Measurements from ENCODE around the gene HBG2. TPM values are rescaled to one million over a fixed set of nuclear protein-coding genes. Genes with fewer than 3 reads are reported as not detected.

The HBG2 gene
- total and polyA plus RNA-seq, 2 of the 4 experiments (the other 2 are of a cell fraction), result 0.54 TPM; not detected in 1

DNA sequence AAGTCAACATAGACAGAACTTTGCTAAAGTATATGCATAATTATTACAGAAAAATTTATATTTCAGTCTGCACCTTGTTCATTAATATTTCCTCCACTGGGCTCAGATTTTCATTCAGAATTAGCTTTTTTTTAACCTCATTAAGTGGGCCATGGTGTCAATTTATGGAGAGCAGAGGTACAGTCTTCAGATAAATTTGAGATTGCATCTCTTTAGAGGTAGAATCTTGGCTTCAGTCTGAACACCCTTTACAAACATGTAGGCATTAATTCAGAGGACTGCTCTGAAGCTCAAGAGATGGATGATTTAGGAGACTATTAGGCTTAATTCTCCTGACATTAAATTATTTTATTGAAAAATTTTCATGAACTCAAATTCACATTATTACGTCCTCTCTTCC, 24.3 kb downstream of the HBG2 start:
- Histone ChIP-seq H3K27ac (ENCODE audit: insufficient read depth, low read length) (no peak overlapping the region), H3K9me1 (ENCODE audit: insufficient read depth, low read length) (peaks cover 6% of the 10 kb centered on the region; the same call in 1 of the 2 replicates), H3K4me3 (ENCODE audit: insufficient read depth, low read depth, low read length) (no peak overlapping the region), H3K23ac (ENCODE audit: low read depth, low read length) (no peak overlapping the region), H3K79me1 (ENCODE audit: low read depth in 1 of 2, low read length in 2 of 2) (no peaks in the 10 kb centered on the region), H3K27me3 (ENCODE audit: control insufficient read depth, insufficient read depth, low read length) (no peaks in the 10 kb centered on the region), H2BK15ac (ENCODE audit: low read depth, low read length) (no peak overlapping the region), H3K18ac (ENCODE audit: low read depth, low read length) (no peak overlapping the region), H3K9me3 (ENCODE audit: control insufficient read depth, insufficient read depth, low read length) (no peaks in the 10 kb centered on the region), H3K14ac (replicated peaks; ENCODE audit: low read depth, low read length) (no peak overlapping the region), H4K20me1 (ENCODE audit: insufficient read depth, low read length) (no peaks in the 10 kb centered on the region), H4K5ac (ENCODE audit: low read depth, low read length) (no peak overlapping the region), H3K56ac (ENCODE audit: extremely low read depth, insufficient read depth, low read length) (no peak overlapping the region), H2BK20ac (ENCODE audit: low read depth, low read length) (no peak overlapping the region), H3K36me3 (ENCODE audit: control insufficient read depth, insufficient read depth, low read length) (no peaks in the 10 kb centered on the region), H2AFZ (replicated peaks; ENCODE audit: low read length, poor library complexity) (no peak overlapping the region), H3K9ac (ENCODE audit: low read depth, low read length) (no peak overlapping the region), H2BK5ac (ENCODE audit: low read depth, low read length, poor library complexity, severe bottlenecking) (peak overlapping the region; percentile 29), H2BK120ac (ENCODE audit: low read depth, low read length) (no peak overlapping the region), H3K4me2 (ENCODE audit: low read depth, low read length) (no peak overlapping the region), H4K8ac (ENCODE audit: low read depth in 2 of 2, low read length in 2 of 2) (no peak overlapping the region), H2AK5ac (ENCODE audit: low read depth, low read length) (no peak overlapping the region), H2AK9ac (replicated peaks; ENCODE audit: low read depth, low read length, poor library complexity) (no peak overlapping the region), H3K4ac (ENCODE audit: low read depth, low read length) (no peak overlapping the region), H3K4me1 (ENCODE audit: control insufficient read depth, insufficient read depth, low read length) (peaks cover 3% of the 10 kb centered on the region), H4K91ac (ENCODE audit: insufficient read depth, low read depth, low read length) (no peak overlapping the region)
- intact Hi-C loops (cut with micrococcal nuclease), result no loop called here
- CTCF ChIA-PET, result no interaction called here
- no peak for ATAC-seq (ENCODE audit: low read depth)
- BruUV-seq (replicated peaks), result no TSS peak
- POLR2A ChIA-PET (ENCODE audit: unreplicated experiment), result no interaction called here
- WGBS, 2 experiments (ENCODE audit: extremely low coverage in 2 of 2, insufficient read length in 1 of 2), result no CpG with 5 or more reads among the region's 1 CpG
- dilution Hi-C loops (cut with HindIII; ENCODE audit: low sequenced_read_pairs, unreplicated experiment), result no loop called here
- TF ChIP-seq, protein P1, sequence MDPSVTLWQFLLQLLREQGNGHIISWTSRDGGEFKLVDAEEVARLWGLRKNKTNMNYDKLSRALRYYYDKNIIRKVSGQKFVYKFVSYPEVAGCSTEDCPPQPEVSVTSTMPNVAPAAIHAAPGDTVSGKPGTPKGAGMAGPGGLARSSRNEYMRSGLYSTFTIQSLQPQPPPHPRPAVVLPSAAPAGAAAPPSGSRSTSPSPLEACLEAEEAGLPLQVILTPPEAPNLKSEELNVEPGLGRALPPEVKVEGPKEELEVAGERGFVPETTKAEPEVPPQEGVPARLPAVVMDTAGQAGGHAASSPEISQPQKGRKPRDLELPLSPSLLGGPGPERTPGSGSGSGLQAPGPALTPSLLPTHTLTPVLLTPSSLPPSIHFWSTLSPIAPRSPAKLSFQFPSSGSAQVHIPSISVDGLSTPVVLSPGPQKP (IDR thresholded peaks at IDR 0.05; ENCODE audit: borderline replicate concordance, low read depth, low read length), result no peak
- TF ChIP-seq, protein P2, sequence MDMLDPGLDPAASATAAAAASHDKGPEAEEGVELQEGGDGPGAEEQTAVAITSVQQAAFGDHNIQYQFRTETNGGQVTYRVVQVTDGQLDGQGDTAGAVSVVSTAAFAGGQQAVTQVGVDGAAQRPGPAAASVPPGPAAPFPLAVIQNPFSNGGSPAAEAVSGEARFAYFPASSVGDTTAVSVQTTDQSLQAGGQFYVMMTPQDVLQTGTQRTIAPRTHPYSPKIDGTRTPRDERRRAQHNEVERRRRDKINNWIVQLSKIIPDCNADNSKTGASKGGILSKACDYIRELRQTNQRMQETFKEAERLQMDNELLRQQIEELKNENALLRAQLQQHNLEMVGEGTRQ (IDR thresholded peaks at IDR 0.05; ENCODE audit: low read depth, low read length), result no peak
- no peak for TF ChIP-seq MXI1 (IDR thresholded peaks at IDR 0.05; ENCODE audit: borderline replicate concordance, low read depth, low read length)
- TF ChIP-seq RFX5 (IDR thresholded peaks at IDR 0.05; ENCODE audit: low read depth, low read length), result no peak
- TF ChIP-seq CHD1 (IDR thresholded peaks at IDR 0.05; ENCODE audit: low read depth, low read length), result no peak
- TF ChIP-seq NFE2L2 (IDR thresholded peaks at IDR 0.05; ENCODE audit: low read depth, low read length), result no peak
- no peak for TF ChIP-seq BHLHE40 (IDR thresholded peaks at IDR 0.05; ENCODE audit: low read depth, low read length)
- TF ChIP-seq, protein P3, sequence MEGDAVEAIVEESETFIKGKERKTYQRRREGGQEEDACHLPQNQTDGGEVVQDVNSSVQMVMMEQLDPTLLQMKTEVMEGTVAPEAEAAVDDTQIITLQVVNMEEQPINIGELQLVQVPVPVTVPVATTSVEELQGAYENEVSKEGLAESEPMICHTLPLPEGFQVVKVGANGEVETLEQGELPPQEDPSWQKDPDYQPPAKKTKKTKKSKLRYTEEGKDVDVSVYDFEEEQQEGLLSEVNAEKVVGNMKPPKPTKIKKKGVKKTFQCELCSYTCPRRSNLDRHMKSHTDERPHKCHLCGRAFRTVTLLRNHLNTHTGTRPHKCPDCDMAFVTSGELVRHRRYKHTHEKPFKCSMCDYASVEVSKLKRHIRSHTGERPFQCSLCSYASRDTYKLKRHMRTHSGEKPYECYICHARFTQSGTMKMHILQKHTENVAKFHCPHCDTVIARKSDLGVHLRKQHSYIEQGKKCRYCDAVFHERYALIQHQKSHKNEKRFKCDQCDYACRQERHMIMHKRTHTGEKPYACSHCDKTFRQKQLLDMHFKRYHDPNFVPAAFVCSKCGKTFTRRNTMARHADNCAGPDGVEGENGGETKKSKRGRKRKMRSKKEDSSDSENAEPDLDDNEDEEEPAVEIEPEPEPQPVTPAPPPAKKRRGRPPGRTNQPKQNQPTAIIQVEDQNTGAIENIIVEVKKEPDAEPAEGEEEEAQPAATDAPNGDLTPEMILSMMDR (conservative IDR thresholded peaks at IDR 0.05; ENCODE audit: low read depth, low read length), result no peak
- TF ChIP-seq FOS (IDR thresholded peaks at IDR 0.05; ENCODE audit: low read depth, low read length), result no peak
- no peak for TF ChIP-seq RCOR1 (IDR thresholded peaks at IDR 0.05; ENCODE audit: insufficient replicate concordance, low read length)
- TF ChIP-seq MAFK (IDR thresholded peaks at IDR 0.05; ENCODE audit: low read depth, low read length), result no peak
- no peak for TF ChIP-seq POLR2A (IDR thresholded peaks at IDR 0.05; ENCODE audit: low read depth, low read length)
- no peak for TF ChIP-seq MAZ (IDR thresholded peaks at IDR 0.05; ENCODE audit: borderline replicate concordance, low read depth, low read length)
- TF ChIP-seq CEBPB (IDR thresholded peaks at IDR 0.05; ENCODE audit: low read depth, low read length), result no peak
- TF ChIP-seq RAD21 (IDR thresholded peaks at IDR 0.05; ENCODE audit: low read length), result no peak
- no peak for TF ChIP-seq SMC3 (IDR thresholded peaks at IDR 0.05; ENCODE audit: low read depth, low read length)
- in situ Hi-C loops (cut with MboI; ENCODE audit: low sequenced_read_pairs), result no loop called here
- DNase-seq, result no peak

Measured in IMR-90 (cell line).